ENCODE data around the gene ARRDC2.
"Not testable (repeated sequence)": the region's sequence is repeated elsewhere in the genome, so short reads cannot be mapped to it uniquely, and the experiment has no call there.

DNA sequence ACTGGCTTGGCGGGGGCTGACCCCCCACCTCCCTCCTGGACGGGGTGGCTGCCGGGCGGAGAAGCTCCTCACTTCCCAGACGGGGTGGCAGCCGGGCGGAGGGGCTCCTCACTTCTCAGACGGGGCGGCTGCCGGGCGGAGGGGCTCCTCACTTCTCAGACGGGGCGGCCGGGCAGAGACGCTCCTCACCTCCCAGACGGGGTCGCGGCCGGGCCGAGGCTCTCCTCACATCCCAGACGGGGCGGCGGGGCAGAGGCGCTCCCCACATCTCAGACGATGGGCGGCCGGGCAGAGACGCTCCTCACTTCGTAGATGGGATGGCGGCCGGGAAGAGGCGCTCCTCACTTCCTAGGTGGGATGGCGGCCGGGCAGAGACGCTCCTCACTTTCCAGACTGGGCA is 2.2 kb upstream of the ARRDC2 start:
- not testable (repeated sequence) for TF ChIP-seq SP1 (CRISPR knock-in tag; IDR thresholded peaks at IDR 0.05); BHLHE40 (IDR thresholded peaks at IDR 0.05; ENCODE audit: low read length); ZNF324 (CRISPR knock-in tag; IDR thresholded peaks at IDR 0.05); ZNF274 (IDR thresholded peaks at IDR 0.05; ENCODE audit: borderline replicate concordance, low read depth, low read length); POLR2AphosphoS5 (IDR thresholded peaks at IDR 0.05; ENCODE audit: control insufficient read depth, insufficient read depth, low read depth, low read length); POLR3G (IDR thresholded peaks at IDR 0.05; ENCODE audit: extremely low read depth, insufficient read length, insufficient replicate concordance); CEBPB (tag; IDR thresholded peaks at IDR 0.05); JUN (IDR thresholded peaks at IDR 0.05; ENCODE audit: borderline replicate concordance, low read depth, low read length); JUN (CRISPR knock-in tag; IDR thresholded peaks at IDR 0.05; ENCODE audit: borderline replicate concordance); KDM5B (IDR thresholded peaks at IDR 0.05; ENCODE audit: insufficient replicate concordance, low read depth, low read length)
- TF ChIP-seq, protein P1, sequence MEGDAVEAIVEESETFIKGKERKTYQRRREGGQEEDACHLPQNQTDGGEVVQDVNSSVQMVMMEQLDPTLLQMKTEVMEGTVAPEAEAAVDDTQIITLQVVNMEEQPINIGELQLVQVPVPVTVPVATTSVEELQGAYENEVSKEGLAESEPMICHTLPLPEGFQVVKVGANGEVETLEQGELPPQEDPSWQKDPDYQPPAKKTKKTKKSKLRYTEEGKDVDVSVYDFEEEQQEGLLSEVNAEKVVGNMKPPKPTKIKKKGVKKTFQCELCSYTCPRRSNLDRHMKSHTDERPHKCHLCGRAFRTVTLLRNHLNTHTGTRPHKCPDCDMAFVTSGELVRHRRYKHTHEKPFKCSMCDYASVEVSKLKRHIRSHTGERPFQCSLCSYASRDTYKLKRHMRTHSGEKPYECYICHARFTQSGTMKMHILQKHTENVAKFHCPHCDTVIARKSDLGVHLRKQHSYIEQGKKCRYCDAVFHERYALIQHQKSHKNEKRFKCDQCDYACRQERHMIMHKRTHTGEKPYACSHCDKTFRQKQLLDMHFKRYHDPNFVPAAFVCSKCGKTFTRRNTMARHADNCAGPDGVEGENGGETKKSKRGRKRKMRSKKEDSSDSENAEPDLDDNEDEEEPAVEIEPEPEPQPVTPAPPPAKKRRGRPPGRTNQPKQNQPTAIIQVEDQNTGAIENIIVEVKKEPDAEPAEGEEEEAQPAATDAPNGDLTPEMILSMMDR (IDR thresholded peaks at IDR 0.05 in 2 of 3, conservative IDR thresholded peaks at IDR 0.05 in 1 of 3; ENCODE audit: insufficient read depth in 2 of 3, low read depth in 1 of 3, low read length in 3 of 3): not testable (repeated sequence)
- TF ChIP-seq, protein P2, sequence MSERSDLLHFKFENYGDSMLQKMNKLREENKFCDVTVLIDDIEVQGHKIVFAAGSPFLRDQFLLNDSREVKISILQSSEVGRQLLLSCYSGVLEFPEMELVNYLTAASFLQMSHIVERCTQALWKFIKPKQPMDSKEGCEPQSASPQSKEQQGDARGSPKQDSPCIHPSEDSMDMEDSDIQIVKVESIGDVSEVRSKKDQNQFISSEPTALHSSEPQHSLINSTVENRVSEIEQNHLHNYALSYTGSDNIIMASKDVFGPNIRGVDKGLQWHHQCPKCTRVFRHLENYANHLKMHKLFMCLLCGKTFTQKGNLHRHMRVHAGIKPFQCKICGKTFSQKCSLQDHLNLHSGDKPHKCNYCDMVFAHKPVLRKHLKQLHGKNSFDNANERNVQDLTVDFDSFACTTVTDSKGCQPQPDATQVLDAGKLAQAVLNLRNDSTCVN (CRISPR knock-in tag; IDR thresholded peaks at IDR 0.05): not testable (repeated sequence)
- TF ChIP-seq, protein P3, sequence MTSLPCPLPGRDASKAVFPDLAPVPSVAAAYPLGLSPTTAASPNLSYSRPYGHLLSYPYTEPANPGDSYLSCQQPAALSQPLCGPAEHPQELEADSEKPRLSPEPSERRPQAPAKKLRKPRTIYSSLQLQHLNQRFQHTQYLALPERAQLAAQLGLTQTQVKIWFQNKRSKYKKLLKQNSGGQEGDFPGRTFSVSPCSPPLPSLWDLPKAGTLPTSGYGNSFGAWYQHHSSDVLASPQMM (CRISPR knock-in tag; IDR thresholded peaks at IDR 0.05): not testable (repeated sequence)
- TF ChIP-seq, protein P4, sequence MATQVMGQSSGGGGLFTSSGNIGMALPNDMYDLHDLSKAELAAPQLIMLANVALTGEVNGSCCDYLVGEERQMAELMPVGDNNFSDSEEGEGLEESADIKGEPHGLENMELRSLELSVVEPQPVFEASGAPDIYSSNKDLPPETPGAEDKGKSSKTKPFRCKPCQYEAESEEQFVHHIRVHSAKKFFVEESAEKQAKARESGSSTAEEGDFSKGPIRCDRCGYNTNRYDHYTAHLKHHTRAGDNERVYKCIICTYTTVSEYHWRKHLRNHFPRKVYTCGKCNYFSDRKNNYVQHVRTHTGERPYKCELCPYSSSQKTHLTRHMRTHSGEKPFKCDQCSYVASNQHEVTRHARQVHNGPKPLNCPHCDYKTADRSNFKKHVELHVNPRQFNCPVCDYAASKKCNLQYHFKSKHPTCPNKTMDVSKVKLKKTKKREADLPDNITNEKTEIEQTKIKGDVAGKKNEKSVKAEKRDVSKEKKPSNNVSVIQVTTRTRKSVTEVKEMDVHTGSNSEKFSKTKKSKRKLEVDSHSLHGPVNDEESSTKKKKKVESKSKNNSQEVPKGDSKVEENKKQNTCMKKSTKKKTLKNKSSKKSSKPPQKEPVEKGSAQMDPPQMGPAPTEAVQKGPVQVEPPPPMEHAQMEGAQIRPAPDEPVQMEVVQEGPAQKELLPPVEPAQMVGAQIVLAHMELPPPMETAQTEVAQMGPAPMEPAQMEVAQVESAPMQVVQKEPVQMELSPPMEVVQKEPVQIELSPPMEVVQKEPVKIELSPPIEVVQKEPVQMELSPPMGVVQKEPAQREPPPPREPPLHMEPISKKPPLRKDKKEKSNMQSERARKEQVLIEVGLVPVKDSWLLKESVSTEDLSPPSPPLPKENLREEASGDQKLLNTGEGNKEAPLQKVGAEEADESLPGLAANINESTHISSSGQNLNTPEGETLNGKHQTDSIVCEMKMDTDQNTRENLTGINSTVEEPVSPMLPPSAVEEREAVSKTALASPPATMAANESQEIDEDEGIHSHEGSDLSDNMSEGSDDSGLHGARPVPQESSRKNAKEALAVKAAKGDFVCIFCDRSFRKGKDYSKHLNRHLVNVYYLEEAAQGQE (IDR thresholded peaks at IDR 0.05; ENCODE audit: borderline replicate concordance): not testable (repeated sequence)
- TF ChIP-seq, protein P4 (CRISPR knock-in tag; IDR thresholded peaks at IDR 0.05; ENCODE audit: low read depth): not testable (repeated sequence)
